Measurements from ENCODE around the gene TGFBR3.

- TF ChIP-seq CTCF (IDR thresholded peaks at IDR 0.05; ENCODE audit: control extremely low read depth in 1 of 3, insufficient read depth in 1 of 3, low read depth in 1 of 3, low read length in 3 of 3) = no peak
- TF ChIP-seq EZH2 (IDR thresholded peaks at IDR 0.05; ENCODE audit: low read depth, low read length, severe bottlenecking) = no peak
Measured at GRCh38 chr1:91804546-91805023, 81.4 kb downstream of the TGFBR3 start.

Measured in H1 (cell line).